Endothelial cell (in vitro differentiated cells): ENCODE results near the gene MYLK. TPM values are rescaled to one million over a fixed set of nuclear protein-coding genes. Genes with fewer than 3 reads are reported as not detected.

Experiments used
- DNase-seq: peaks from one replicate; pipeline ENCODE4 v3.0.0; 2021; ENCODE audit warnings: low spot score
- H3K27ac Mint-ChIP-seq: one replicate; pipeline ENCODE4 v1.8.0; 2021; ENCODE audit warnings: mixed read lengths, inconsistent platforms; ENCODE audit not compliant: unreplicated experiment
- H3K27me3 Mint-ChIP-seq: one replicate; pipeline ENCODE4 v1.8.0; 2021; ENCODE audit warnings: mild to moderate bottlenecking, moderate library complexity, mixed read lengths, inconsistent platforms; ENCODE audit not compliant: unreplicated experiment
- H3K36me3 Mint-ChIP-seq: one replicate; pipeline ENCODE4 v1.8.0; 2021; ENCODE audit warnings: mild to moderate bottlenecking, low read depth, mixed read lengths, inconsistent platforms; ENCODE audit not compliant: unreplicated experiment
- H3K4me1 Mint-ChIP-seq: one replicate; pipeline ENCODE4 v1.8.0; 2021; ENCODE audit warnings: mild to moderate bottlenecking, mixed read lengths, inconsistent platforms; ENCODE audit not compliant: unreplicated experiment
- H3K4me3 Mint-ChIP-seq: one replicate; pipeline ENCODE4 v1.8.0; 2021; ENCODE audit warnings: mild to moderate bottlenecking, mixed read lengths, inconsistent platforms; ENCODE audit not compliant: unreplicated experiment
- H3K9me3 Mint-ChIP-seq: one replicate; pipeline ENCODE4 v1.8.0; 2021; ENCODE audit warnings: mixed read lengths, inconsistent platforms; ENCODE audit not compliant: unreplicated experiment
- total RNA-seq: library from RNA; stranded (reverse); fragmentation: NEBNext Ultra II Directional; extraction: Animal tissue kit (Norgen Biotek cat#: 25700); gene quantifications from one replicate; pipeline ENCODE4 v1.2.1, GENCODE V29; 2021; ENCODE audit not compliant: unreplicated experiment
- TF ChIP-seq, protein P1 (sequence below): fragments of 200-600 bp; sonication (generic); IDR thresholded peaks from one replicate; pipeline ENCODE4 v1.5.0; 2021; ENCODE audit warnings: antibody characterized with exemption; ENCODE audit not compliant: unreplicated experiment

Gene MYLK
- total RNA-seq, 1 donor from 2014 or later = 7.8 TPM

DNA sequence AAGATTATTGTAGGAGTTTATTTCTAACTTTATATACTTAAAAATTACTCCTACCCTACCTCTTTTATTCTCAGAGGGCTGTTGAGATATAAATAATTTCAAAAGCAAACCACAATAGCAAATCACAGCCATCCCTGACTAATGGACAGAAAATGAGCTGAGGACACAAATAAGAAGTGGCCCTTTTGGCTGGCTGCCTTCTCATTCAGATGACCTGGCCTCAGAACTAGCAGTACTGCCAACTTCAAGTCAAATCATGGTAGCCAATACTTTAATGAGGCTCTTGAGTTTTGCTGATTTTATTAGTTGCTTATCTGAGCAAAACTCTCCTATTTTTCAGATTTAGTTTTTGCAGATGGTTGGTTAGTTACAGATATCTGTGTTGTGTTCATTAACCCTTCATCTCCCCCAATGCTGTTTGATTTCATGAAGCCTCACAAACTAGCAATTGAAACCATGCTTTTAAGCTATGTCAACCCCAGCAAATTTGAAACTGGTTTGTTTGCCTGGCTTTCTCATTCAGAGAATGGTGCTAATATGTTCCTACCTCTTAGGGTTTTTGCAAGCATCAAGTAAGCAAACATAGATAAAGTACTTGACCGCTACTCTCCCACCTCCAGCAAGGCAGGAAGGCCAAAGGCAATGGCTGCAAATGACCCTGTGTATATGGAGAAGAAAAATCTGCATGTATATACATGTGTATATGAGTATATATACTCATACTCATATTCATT is 225.8 kb downstream of the MYLK start:
- TF ChIP-seq, protein P1, sequence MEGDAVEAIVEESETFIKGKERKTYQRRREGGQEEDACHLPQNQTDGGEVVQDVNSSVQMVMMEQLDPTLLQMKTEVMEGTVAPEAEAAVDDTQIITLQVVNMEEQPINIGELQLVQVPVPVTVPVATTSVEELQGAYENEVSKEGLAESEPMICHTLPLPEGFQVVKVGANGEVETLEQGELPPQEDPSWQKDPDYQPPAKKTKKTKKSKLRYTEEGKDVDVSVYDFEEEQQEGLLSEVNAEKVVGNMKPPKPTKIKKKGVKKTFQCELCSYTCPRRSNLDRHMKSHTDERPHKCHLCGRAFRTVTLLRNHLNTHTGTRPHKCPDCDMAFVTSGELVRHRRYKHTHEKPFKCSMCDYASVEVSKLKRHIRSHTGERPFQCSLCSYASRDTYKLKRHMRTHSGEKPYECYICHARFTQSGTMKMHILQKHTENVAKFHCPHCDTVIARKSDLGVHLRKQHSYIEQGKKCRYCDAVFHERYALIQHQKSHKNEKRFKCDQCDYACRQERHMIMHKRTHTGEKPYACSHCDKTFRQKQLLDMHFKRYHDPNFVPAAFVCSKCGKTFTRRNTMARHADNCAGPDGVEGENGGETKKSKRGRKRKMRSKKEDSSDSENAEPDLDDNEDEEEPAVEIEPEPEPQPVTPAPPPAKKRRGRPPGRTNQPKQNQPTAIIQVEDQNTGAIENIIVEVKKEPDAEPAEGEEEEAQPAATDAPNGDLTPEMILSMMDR = no peak
- H3K27ac Mint-ChIP-seq = no peak overlapping the region
- peaks cover 17% of the 10 kb centered on the region for H3K4me1 Mint-ChIP-seq
- no peak for DNase-seq
- no peaks in the 10 kb centered on the region for H3K9me3 Mint-ChIP-seq
- H3K27me3 Mint-ChIP-seq = peaks cover 7% of the 10 kb centered on the region
- H3K36me3 Mint-ChIP-seq = peaks cover 3% of the 10 kb centered on the region
- H3K4me3 Mint-ChIP-seq = no peak overlapping the region

DNA sequence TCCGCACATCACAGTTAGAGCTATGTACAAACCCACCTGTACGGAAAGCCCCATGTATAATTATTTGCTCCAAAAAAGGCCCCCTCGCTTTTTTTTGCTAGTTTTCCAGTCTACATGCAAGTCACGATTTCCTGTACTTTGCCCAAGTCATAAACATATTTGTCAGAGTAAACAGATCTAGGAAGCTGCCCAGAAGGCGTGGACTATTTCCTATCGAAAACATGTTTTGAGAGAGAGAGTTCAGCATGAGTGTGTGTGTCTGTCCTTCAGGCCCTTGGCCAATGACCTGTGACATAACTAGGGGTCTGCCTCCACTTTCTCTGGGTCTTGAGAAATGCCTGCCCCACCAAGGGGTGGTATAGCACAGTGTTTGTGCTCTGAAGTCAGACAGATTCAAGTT is 226.6 kb downstream of the MYLK start:
- peaks cover 6% of the 10 kb centered on the region for H3K27me3 Mint-ChIP-seq
- no peak overlapping the region for H3K4me3 Mint-ChIP-seq
- H3K9me3 Mint-ChIP-seq = no peaks in the 10 kb centered on the region
- no peak overlapping the region for H3K27ac Mint-ChIP-seq
- peaks cover 19% of the 10 kb centered on the region for H3K4me1 Mint-ChIP-seq
- TF ChIP-seq, protein P1 = no peak
- DNase-seq = no peak
- peaks cover 3% of the 10 kb centered on the region for H3K36me3 Mint-ChIP-seq

DNA sequence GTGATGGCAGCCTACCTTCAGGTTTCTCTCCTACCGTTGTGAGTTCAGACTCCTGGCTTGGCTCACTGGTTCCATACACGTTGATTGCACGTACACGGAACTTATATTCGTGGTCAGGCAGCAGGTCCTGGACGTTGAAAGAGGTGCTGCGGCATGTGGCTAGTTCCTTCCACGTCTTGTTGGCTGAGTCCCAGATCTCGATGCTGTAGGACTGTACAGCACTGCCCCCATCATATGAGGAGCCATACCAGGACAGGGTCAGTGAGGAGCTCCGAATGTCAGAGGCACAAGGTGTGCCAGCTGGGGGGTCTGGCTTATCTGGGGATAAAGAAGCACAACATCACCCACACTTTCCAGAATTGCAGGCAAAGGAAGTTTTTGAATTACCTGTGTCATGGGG is 227.0 kb downstream of the MYLK start:
- Mint-ChIP-seq H3K4me1 (peaks cover 24% of the 10 kb centered on the region), H3K4me3 (no peak overlapping the region), H3K27ac (no peak overlapping the region), H3K36me3 (peaks cover 3% of the 10 kb centered on the region), H3K27me3 (peaks cover 6% of the 10 kb centered on the region), H3K9me3 (no peaks in the 10 kb centered on the region)
- TF ChIP-seq, protein P1 = no peak
- DNase-seq = no peak

DNA sequence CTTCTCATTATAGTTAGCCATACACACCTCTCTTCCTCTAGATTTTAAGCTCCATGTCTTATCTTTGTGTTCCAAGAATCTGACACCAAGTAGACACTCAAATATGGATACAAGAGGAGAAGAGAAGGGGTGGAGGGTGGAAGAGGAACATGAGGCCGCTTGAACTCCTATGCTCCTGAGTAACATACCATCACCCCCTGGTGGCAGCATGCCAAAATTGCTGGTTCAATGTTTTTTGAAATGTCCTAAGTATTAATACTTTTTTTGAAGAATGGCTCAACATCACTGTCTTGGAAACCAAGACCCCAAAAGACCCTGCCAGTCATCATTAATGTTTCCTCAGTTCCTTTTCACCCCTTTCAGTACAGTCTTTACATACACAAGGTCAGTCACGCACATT is 227.4 kb downstream of the MYLK start:
- Mint-ChIP-seq H3K4me1 (peaks cover 26% of the 10 kb centered on the region), H3K36me3 (peaks cover 3% of the 10 kb centered on the region), H3K27me3 (peaks cover 6% of the 10 kb centered on the region), H3K27ac (no peak overlapping the region), H3K4me3 (no peak overlapping the region), H3K9me3 (no peaks in the 10 kb centered on the region)
- TF ChIP-seq, protein P1 = peak; percentile 39
- no peak for DNase-seq

DNA sequence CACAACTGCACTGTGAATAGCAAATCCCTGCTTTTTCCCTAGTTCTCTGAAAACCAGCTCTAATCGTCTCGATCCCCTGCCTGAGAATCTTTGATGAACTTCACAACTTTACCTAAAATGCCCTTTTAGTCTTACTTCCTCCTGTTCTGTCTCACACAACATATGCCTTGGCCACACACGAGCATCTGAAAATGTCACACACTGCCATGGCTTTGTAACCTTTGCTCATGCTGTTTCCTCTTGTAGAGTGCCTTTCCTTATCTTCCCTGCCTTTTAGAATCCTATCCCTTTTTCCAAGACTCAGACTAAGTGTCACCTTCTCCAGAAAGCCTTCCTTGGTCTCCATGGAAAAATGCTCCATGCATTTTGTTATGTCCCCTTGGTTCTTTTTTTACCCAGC is 227.9 kb downstream of the MYLK start:
- TF ChIP-seq, protein P1 = no peak
- Mint-ChIP-seq H3K27ac (no peak overlapping the region), H3K4me3 (no peak overlapping the region), H3K27me3 (peaks cover 4% of the 10 kb centered on the region), H3K9me3 (no peaks in the 10 kb centered on the region), H3K4me1 (peaks cover 23% of the 10 kb centered on the region), H3K36me3 (peaks cover 3% of the 10 kb centered on the region)
- no peak for DNase-seq
